ENCODE measurements around the gene LPAR2.

Gene LPAR2

GRCh38 chr19:19657397-19657783, 29.4 kb upstream of the LPAR2 start:
- Mint-ChIP-seq H3K27ac (no peak overlapping the region), H3K4me1 (peaks cover 13% of the 10 kb centered on the region), H3K36me3 (ENCODE audit: low read depth) (peaks cover 46% of the 10 kb centered on the region), H3K9me3 (no peaks in the 10 kb centered on the region), H3K4me3 (no peak overlapping the region), H3K27me3 (no peaks in the 10 kb centered on the region)
- ATAC-seq (no peak), DNase-seq (no peak)

- ATAC-seq (no peak), DNase-seq (no peak)
- peaks cover 43% of the 10 kb centered on the region for H3K36me3 Mint-ChIP-seq (ENCODE audit: low read depth)
- no peaks in the 10 kb centered on the region for H3K9me3 Mint-ChIP-seq
- H3K27me3 Mint-ChIP-seq, result no peaks in the 10 kb centered on the region
- H3K27ac Mint-ChIP-seq, result no peak overlapping the region
- H3K4me3 Mint-ChIP-seq, result no peak overlapping the region
- H3K4me1 Mint-ChIP-seq, result peaks cover 6% of the 10 kb centered on the region
Observed at GRCh38 chr19:19656451-19657396, 28.7 kb upstream of the LPAR2 start.

GRCh38 chr19:19655641-19656343, 27.8 kb upstream of the LPAR2 start:
- no peak overlapping the region for H3K4me3 Mint-ChIP-seq
- H3K4me1 Mint-ChIP-seq, result no peaks in the 10 kb centered on the region
- no peak for DNase-seq
- peaks cover 44% of the 10 kb centered on the region for H3K36me3 Mint-ChIP-seq (ENCODE audit: low read depth)
- H3K27me3 Mint-ChIP-seq, result no peaks in the 10 kb centered on the region
- no peaks in the 10 kb centered on the region for H3K9me3 Mint-ChIP-seq
- H3K27ac Mint-ChIP-seq, result no peak overlapping the region
- ATAC-seq, result no peak

- Mint-ChIP-seq H3K9me3 (no peaks in the 10 kb centered on the region), H3K36me3 (ENCODE audit: low read depth) (peaks cover 48% of the 10 kb centered on the region), H3K4me3 (no peak overlapping the region), H3K27ac (no peak overlapping the region), H3K4me1 (no peaks in the 10 kb centered on the region), H3K27me3 (no peaks in the 10 kb centered on the region)
- ATAC-seq (no peak), DNase-seq (no peak)
Observed at GRCh38 chr19:19655051-19655594, 27.1 kb upstream of the LPAR2 start.

- no peak overlapping the region for H3K27ac Mint-ChIP-seq
- H3K36me3 Mint-ChIP-seq (ENCODE audit: low read depth), result peaks cover 47% of the 10 kb centered on the region
Observed at GRCh38 chr19:19654441-19654840, 26.4 kb upstream of the LPAR2 start.

GRCh38 chr19:19653597-19654147, 25.7 kb upstream of the LPAR2 start:
- Mint-ChIP-seq H3K4me1 (no peaks in the 10 kb centered on the region), H3K27me3 (no peaks in the 10 kb centered on the region), H3K4me3 (no peak overlapping the region), H3K36me3 (ENCODE audit: low read depth) (peaks cover 46% of the 10 kb centered on the region), H3K9me3 (no peaks in the 10 kb centered on the region), H3K27ac (no peak overlapping the region)
- ATAC-seq (no peak), DNase-seq (no peak)

More at GRCh38 chr19:19654441-19654840, 26.4 kb upstream of the LPAR2 start:
- Mint-ChIP-seq H3K4me1 (no peaks in the 10 kb centered on the region), H3K9me3 (no peaks in the 10 kb centered on the region), H3K4me3 (no peak overlapping the region), H3K27me3 (no peaks in the 10 kb centered on the region)
- ATAC-seq, result no peak
- no peak for DNase-seq

GRCh38 chr19:19652482-19653295, 24.7 kb upstream of the LPAR2 start:
- no peaks in the 10 kb centered on the region for H3K9me3 Mint-ChIP-seq
- DNase-seq, result no peak
- no peak for ATAC-seq
- H3K27ac Mint-ChIP-seq, result no peak overlapping the region
- H3K36me3 Mint-ChIP-seq (ENCODE audit: low read depth), result peaks cover 42% of the 10 kb centered on the region
- no peaks in the 10 kb centered on the region for H3K27me3 Mint-ChIP-seq
- no peaks in the 10 kb centered on the region for H3K4me1 Mint-ChIP-seq
- H3K4me3 Mint-ChIP-seq, result no peak overlapping the region

- no peak overlapping the region for H3K27ac Mint-ChIP-seq
- peaks cover 32% of the 10 kb centered on the region for H3K36me3 Mint-ChIP-seq (ENCODE audit: low read depth)
- ATAC-seq (no peak), DNase-seq (no peak)
- H3K4me3 Mint-ChIP-seq, result no peak overlapping the region
- H3K9me3 Mint-ChIP-seq, result no peaks in the 10 kb centered on the region
- H3K4me1 Mint-ChIP-seq, result no peaks in the 10 kb centered on the region
- H3K27me3 Mint-ChIP-seq, result no peaks in the 10 kb centered on the region
Observed at GRCh38 chr19:19651076-19651475, 23.1 kb upstream of the LPAR2 start.

- Mint-ChIP-seq H3K4me3 (no peak overlapping the region), H3K36me3 (ENCODE audit: low read depth) (peaks cover 30% of the 10 kb centered on the region), H3K9me3 (no peaks in the 10 kb centered on the region), H3K27me3 (no peaks in the 10 kb centered on the region), H3K27ac (no peak overlapping the region), H3K4me1 (no peaks in the 10 kb centered on the region)
- ATAC-seq, result no peak
- no peak for DNase-seq
Observed at GRCh38 chr19:19650331-19650730, 22.3 kb upstream of the LPAR2 start.

GRCh38 chr19:19649580-19649995, 21.6 kb upstream of the LPAR2 start:
- peaks cover 32% of the 10 kb centered on the region for H3K36me3 Mint-ChIP-seq (ENCODE audit: low read depth)
- H3K4me1 Mint-ChIP-seq, result no peaks in the 10 kb centered on the region
- no peak overlapping the region for H3K4me3 Mint-ChIP-seq
- no peak for ATAC-seq
- peak overlapping the region; percentile 73 for H3K27ac Mint-ChIP-seq
- H3K9me3 Mint-ChIP-seq, result no peaks in the 10 kb centered on the region
- H3K27me3 Mint-ChIP-seq, result no peaks in the 10 kb centered on the region
- no peak for DNase-seq

GRCh38 chr19:19649155-19649554, 21.1 kb upstream of the LPAR2 start:
- H3K27ac Mint-ChIP-seq, result peak overlapping the region; percentile 73
- no peaks in the 10 kb centered on the region for H3K9me3 Mint-ChIP-seq
- H3K4me1 Mint-ChIP-seq, result no peaks in the 10 kb centered on the region
- ATAC-seq (no peak), DNase-seq (no peak)
- no peaks in the 10 kb centered on the region for H3K27me3 Mint-ChIP-seq
- H3K4me3 Mint-ChIP-seq, result no peak overlapping the region
- peaks cover 30% of the 10 kb centered on the region for H3K36me3 Mint-ChIP-seq (ENCODE audit: low read depth)

GRCh38 chr19:19647037-19647835, 19.2 kb upstream of the LPAR2 start:
- H3K4me1 Mint-ChIP-seq, result peaks cover 9% of the 10 kb centered on the region
- no peaks in the 10 kb centered on the region for H3K9me3 Mint-ChIP-seq
- H3K27ac Mint-ChIP-seq, result no peak overlapping the region
- ATAC-seq (no peak), DNase-seq (no peak)
- H3K36me3 Mint-ChIP-seq (ENCODE audit: low read depth), result peaks cover 17% of the 10 kb centered on the region
- no peak overlapping the region for H3K4me3 Mint-ChIP-seq
- no peaks in the 10 kb centered on the region for H3K27me3 Mint-ChIP-seq

GRCh38 chr19:19645233-19645870, 17.3 kb upstream of the LPAR2 start:
- no peak overlapping the region for H3K4me3 Mint-ChIP-seq
- DNase-seq (no peak), ATAC-seq (no peak)
- H3K27ac Mint-ChIP-seq, result no peak overlapping the region
- H3K27me3 Mint-ChIP-seq, result no peaks in the 10 kb centered on the region
- H3K4me1 Mint-ChIP-seq, result peaks cover 14% of the 10 kb centered on the region
- no peaks in the 10 kb centered on the region for H3K9me3 Mint-ChIP-seq
- peaks cover 14% of the 10 kb centered on the region for H3K36me3 Mint-ChIP-seq (ENCODE audit: low read depth)
